ENCODE results near the gene PHF19. TPM values are rescaled to one million over a fixed set of nuclear protein-coding genes. Genes with fewer than 3 reads are reported as not detected.

Gene PHF19
- total RNA-seq, 2 experiments from 2014 or later = 331 to 351 TPM

DNA sequence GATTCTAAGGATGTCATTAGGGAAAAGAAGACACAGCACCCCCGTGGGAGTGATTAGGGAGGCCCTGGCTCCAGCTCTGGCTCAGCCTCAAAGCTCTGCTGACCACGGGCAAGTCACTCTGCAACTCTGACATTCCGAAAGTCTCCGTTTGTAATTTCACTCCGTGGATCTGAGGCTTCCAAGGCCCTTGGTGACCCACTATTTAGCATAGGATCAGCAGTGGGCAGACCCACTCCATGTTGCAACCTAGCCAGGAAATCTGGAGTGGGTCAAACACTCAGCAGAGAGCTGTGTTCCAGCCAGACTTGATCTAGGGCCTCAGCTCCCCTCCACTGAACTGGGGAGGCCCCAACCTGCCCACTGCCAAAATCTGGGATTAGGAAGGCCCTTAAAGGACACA is 11.8 kb downstream of the PHF19 start:
- no peaks in the 10 kb centered on the region for H3K9me3 Mint-ChIP-seq
- no peak for DNase-seq
- no peaks in the 10 kb centered on the region for H3K27me3 Mint-ChIP-seq
- ChIA-PET POLR2A (no interaction called here), CTCF (no interaction called here)
- no peak overlapping the region for H3K27ac Mint-ChIP-seq
- peaks cover 78% of the 10 kb centered on the region for H3K36me3 Mint-ChIP-seq (ENCODE audit: low read depth)
- H3K4me1 Mint-ChIP-seq = peaks cover 32% of the 10 kb centered on the region
- no peak overlapping the region for H3K4me3 Mint-ChIP-seq

DNA sequence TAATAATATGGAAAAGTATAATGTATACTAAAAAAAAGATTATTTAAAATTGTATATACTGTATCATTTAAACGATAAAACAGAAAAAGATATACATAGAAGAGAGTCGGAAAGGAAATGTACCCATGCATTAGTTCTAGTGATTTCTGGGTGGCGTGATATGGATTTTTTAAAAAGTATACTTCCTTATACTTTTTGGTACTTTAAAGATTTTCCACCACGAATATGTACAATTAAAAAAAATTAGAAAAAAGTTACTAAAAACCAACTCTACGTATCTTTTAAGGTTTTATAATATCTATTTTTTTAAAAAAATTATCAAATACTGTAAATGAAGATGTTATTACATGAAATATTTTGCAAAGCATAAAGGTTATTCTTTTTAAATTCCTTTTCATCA is 12.3 kb downstream of the PHF19 start:
- ChIA-PET CTCF (interaction anchor here (1.1 kb wide), 1 partner anchor 62 kb away, joined by 3 read pairs; the partner anchor contains the start of gene TRAF1), POLR2A (no interaction called here)
- H3K27ac Mint-ChIP-seq = no peak overlapping the region
- peaks cover 78% of the 10 kb centered on the region for H3K36me3 Mint-ChIP-seq (ENCODE audit: low read depth)
- peaks cover 30% of the 10 kb centered on the region for H3K4me1 Mint-ChIP-seq
- H3K4me3 Mint-ChIP-seq = no peak overlapping the region
- DNase-seq = no peak
- H3K27me3 Mint-ChIP-seq = no peaks in the 10 kb centered on the region
- H3K9me3 Mint-ChIP-seq = no peaks in the 10 kb centered on the region

DNA sequence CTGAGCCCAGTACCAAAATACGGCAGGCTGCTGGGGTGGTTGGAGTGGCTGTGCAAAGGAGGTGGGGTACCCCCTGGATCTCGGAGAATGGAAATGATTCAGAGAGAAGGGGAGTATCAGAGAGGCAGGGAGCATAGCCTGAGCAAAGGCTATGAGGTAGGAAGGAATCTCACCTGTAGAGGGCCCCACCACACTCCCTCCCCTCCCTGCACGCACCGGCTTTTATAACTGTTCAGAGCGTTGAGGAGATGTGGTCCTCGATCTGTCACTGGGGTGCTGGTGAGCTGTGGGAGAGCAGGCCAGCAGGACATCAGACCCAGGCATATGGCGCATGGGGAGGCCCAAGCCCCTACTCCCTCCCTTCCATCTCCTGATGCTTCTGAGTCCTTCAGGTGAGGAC is 13.2 kb downstream of the PHF19 start:
- Mint-ChIP-seq H3K27me3 (no peaks in the 10 kb centered on the region), H3K9me3 (no peaks in the 10 kb centered on the region), H3K4me1 (peaks cover 23% of the 10 kb centered on the region), H3K27ac (no peak overlapping the region), H3K36me3 (ENCODE audit: low read depth) (peaks cover 78% of the 10 kb centered on the region), H3K4me3 (no peak overlapping the region)
- no peak for DNase-seq
- ChIA-PET POLR2A (no interaction called here), CTCF (interaction anchor here (1.1 kb wide), 1 partner anchor 63 kb away, joined by 3 read pairs; the partner anchor contains the start of gene TRAF1)

DNA sequence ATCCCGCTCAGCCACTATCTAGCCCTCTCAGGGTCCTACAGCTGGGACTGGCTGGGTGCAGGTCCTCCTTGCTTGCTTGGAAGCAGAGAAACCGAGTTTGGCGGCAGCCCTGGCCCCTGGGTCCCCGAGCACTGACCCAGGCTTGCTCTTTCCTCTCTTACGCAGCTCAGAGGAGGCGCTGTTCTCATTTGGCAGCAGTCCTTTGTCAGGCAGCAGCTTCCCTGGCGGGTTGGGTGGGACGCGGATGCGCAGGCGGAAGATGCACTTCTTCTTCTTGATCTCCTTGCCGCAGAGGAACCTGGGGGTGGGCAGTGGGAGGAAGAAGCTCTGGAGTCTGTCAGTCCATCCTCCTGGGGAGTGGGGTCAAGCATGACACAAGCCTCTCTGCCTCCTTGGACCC is 14.5 kb downstream of the PHF19 start:
- no peak overlapping the region for H3K27ac Mint-ChIP-seq
- no peak overlapping the region for H3K4me3 Mint-ChIP-seq
- CTCF ChIA-PET = no interaction called here
- no peak for DNase-seq
- peaks cover 84% of the 10 kb centered on the region for H3K36me3 Mint-ChIP-seq (ENCODE audit: low read depth)
- peaks cover 20% of the 10 kb centered on the region for H3K4me1 Mint-ChIP-seq
- POLR2A ChIA-PET = no interaction called here
- no peaks in the 10 kb centered on the region for H3K27me3 Mint-ChIP-seq
- H3K9me3 Mint-ChIP-seq = no peaks in the 10 kb centered on the region

DNA sequence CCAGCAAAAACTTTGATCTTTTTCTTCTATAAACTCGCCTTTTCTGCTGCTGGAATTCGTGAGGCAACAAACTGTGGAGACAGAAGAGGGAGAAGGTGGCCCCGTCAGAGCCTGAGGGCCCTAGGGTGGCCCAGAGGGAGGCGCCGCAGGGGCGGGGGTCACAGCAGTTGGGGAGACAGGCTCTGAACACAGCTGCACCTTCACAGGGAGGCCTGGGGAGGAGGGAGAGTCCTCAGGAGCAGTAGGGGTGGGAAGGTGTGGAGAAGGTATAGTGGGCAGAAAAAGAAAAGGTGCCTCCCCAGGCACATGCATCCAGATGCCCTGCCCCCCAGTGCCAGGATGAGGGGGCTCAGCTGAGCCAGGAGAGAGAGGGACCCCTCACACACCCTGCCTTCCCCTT is 15.1 kb downstream of the PHF19 start:
- Mint-ChIP-seq H3K36me3 (ENCODE audit: low read depth) (peaks cover 85% of the 10 kb centered on the region), H3K27ac (peak overlapping the region; percentile 10), H3K4me3 (no peak overlapping the region), H3K27me3 (no peaks in the 10 kb centered on the region), H3K9me3 (no peaks in the 10 kb centered on the region), H3K4me1 (peaks cover 19% of the 10 kb centered on the region)
- ChIA-PET CTCF (interaction anchor here (1.0 kb wide), 1 partner anchor 16 kb away, joined by 4 read pairs; no protein-coding TSS in a partner anchor), POLR2A (no interaction called here)
- DNase-seq = no peak

DNA sequence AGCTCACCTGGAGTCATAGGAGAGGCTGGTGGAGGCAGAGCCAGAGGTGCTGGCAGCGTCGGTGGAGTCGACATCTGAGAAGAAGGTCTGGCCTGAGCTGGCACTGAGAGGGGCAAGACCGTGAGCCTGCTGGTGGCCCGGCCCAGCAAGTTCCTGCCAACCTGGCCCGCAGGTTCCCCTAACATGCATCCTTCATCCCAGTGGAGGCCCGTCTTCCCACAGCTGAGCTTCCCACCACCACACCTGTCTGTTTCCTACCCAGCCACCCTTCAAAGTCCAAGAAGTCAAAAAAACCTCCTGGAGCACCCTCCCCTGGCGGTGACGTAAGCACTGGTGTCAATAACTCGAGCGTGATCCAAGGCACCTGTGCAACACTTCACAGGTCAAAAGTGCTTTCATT is 16.9 kb downstream of the PHF19 start:
- Mint-ChIP-seq H3K4me1 (peaks cover 15% of the 10 kb centered on the region), H3K27me3 (no peaks in the 10 kb centered on the region), H3K36me3 (ENCODE audit: low read depth) (peaks cover 81% of the 10 kb centered on the region), H3K27ac (peak overlapping the region; percentile 57), H3K4me3 (no peak overlapping the region), H3K9me3 (no peaks in the 10 kb centered on the region)
- CTCF ChIA-PET = interaction anchor here (0.8 kb wide), 1 partner anchor 10 kb away, joined by 3 read pairs; no protein-coding TSS in a partner anchor
- no peak for DNase-seq
- POLR2A ChIA-PET = no interaction called here

DNA sequence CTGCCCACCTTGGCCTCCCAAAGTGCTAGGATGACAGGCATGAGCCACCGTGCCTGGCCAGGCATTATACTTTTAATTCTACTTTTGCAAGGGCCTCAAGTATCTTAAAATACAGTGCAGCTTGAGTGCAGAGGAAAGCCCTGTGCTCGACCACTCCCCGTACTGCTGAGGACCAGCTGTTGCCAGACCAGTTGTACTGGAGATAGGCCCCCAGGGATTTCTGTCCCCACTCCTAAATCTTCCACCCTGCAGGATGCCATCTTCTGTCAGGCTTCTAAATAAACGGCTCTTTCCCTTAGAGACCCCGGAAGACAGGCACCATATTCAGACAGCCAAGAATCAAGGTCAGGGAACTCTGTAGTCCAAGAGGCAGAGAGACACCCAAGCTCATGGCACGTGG is 17.6 kb downstream of the PHF19 start:
- Mint-ChIP-seq H3K36me3 (ENCODE audit: low read depth) (peaks cover 84% of the 10 kb centered on the region), H3K27ac (peak overlapping the region; percentile 48), H3K4me3 (no peak overlapping the region), H3K9me3 (no peaks in the 10 kb centered on the region), H3K27me3 (no peaks in the 10 kb centered on the region), H3K4me1 (peaks cover 15% of the 10 kb centered on the region)
- ChIA-PET CTCF (interaction anchor here (0.6 to 1.3 kb wide), 3 partner anchors 11 to 317 kb away, joined by 3 read pairs; no protein-coding TSS in a partner anchor), POLR2A (no interaction called here)
- DNase-seq = no peak

DNA sequence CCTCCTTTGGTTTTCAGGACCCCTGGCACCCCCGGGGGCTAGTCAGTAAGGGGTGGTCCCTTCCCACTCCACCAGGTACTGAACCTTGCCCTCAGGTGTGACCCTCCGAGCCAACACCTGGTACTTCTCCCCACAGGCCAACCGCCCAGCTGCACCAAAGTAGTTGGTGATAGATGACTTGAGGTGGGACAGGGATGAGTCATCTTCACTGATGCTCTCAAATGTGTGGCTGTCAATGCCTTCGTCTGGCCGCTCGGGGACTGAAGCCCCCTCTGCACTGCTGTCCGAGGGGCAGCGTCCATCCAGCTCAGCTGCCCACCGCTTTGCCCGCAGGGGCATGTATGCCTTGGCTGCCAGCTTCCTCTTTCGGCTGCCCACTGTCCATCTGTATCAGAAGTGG is 19.1 kb downstream of the PHF19 start:
- ChIA-PET CTCF (interaction anchor here (0.5 kb wide), 1 partner anchor 42 kb away, joined by 3 read pairs; no protein-coding TSS in a partner anchor), POLR2A (no interaction called here)
- no peaks in the 10 kb centered on the region for H3K9me3 Mint-ChIP-seq
- no peaks in the 10 kb centered on the region for H3K27me3 Mint-ChIP-seq
- H3K4me1 Mint-ChIP-seq = peaks cover 16% of the 10 kb centered on the region
- peaks cover 84% of the 10 kb centered on the region for H3K36me3 Mint-ChIP-seq (ENCODE audit: low read depth)
- peak overlapping the region; percentile 74 for H3K27ac Mint-ChIP-seq
- no peak for DNase-seq
- H3K4me3 Mint-ChIP-seq = no peak overlapping the region

DNA sequence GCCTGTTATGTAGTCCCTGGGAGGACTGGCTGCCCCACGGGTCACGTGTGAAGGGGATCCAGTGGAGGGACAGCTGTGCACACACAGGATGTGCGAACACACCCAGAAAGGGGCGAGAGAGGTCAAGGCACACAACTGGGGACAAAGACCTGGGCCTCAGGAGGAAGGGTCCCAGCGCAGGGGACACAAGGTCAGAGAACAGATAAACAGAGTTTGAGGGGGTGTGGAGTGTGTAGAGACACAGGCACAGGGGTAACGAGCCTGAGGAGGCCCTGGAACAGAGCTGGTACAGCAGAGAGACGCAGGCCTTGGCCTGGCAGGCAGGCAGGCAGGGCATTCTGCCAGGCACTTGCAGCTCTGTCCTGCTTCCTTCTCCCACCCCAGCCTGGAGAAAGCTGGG is 19.5 kb downstream of the PHF19 start:
- H3K27me3 Mint-ChIP-seq = no peaks in the 10 kb centered on the region
- CTCF ChIA-PET = no interaction called here
- DNase-seq = no peak
- peak overlapping the region; percentile 74 for H3K27ac Mint-ChIP-seq
- POLR2A ChIA-PET = interaction anchor here (0.8 kb wide), 1 partner anchor 11 kb away, joined by 4 read pairs; no protein-coding TSS in a partner anchor
- H3K9me3 Mint-ChIP-seq = no peaks in the 10 kb centered on the region
- no peak overlapping the region for H3K4me3 Mint-ChIP-seq
- peaks cover 84% of the 10 kb centered on the region for H3K36me3 Mint-ChIP-seq (ENCODE audit: low read depth)
- H3K4me1 Mint-ChIP-seq = peaks cover 19% of the 10 kb centered on the region

DNA sequence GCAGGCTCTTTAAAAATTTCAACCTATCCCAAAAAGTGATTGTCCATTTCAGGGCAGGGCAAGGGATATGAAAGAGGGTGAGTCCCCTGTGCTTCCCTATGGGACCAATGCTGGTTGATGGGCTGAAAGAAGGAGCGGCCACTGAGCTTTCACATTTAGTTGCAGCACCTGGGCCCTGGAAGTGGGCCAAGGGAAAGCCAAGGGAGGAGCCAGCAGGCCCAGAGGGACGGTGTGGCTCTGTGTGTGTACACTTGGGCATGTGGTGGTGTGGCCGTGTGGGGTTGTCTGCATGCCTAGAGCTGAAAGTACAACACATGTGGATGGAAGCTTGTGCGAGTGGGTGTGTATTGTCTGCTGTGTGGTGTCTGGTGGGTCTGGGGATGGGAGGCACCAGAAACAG is 20.3 kb downstream of the PHF19 start:
- CTCF ChIA-PET = interaction anchor here (1.6 to 1.7 kb wide), 2 partner anchors 10 to 14 kb away, joined by 3 to 7 read pairs; no protein-coding TSS in a partner anchor
- no peaks in the 10 kb centered on the region for H3K27me3 Mint-ChIP-seq
- no peaks in the 10 kb centered on the region for H3K9me3 Mint-ChIP-seq
- H3K4me1 Mint-ChIP-seq = peaks cover 19% of the 10 kb centered on the region
- DNase-seq = no peak
- H3K4me3 Mint-ChIP-seq = no peak overlapping the region
- peaks cover 84% of the 10 kb centered on the region for H3K36me3 Mint-ChIP-seq (ENCODE audit: low read depth)
- POLR2A ChIA-PET = interaction anchor here (0.8 kb wide), 1 partner anchor 10 kb away, joined by 4 read pairs; no protein-coding TSS in a partner anchor
- H3K27ac Mint-ChIP-seq = no peak overlapping the region

DNA sequence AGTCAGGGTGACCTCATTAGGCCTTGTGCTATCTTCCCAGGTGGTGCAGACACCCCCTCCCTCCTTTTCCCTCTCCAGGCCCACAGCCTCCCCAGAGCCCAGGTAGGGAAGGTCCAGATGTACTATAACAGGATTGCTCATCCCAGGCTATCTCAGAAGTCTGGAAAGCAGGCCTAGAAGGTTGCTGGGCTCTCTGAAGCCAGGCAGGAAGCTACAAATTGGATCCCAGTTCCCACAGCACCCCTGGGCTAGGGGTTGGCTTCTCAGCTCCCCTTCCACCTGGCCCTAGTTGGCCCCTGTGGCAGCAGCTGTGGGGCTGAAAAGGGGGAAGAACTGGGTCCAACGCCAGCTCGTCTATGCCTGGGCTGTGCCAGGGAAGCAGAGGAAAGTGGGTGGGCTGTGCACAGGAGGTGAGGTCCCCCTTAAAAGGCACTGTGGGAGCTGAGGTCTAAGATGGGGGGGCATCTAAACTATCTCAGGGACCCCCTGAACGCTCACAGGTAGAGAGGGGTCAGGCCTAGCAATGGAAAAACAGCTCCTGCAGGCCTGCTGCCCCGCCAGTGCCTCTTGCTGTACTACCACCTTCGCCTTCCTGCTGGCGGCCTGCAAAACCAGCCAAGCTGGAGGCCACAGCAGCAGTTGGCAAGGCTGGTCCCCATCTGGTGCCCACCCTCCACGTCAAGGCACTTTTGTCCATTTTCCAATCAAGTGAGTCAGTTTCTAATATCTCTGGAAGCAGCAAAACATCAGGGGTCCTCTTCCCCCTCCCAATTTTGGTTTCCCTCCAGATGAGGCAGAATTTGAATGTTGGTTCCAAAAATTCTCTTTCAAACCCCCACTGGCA is 20.9 kb downstream of the PHF19 start:
- Mint-ChIP-seq H3K9me3 (no peaks in the 10 kb centered on the region), H3K4me3 (no peak overlapping the region), H3K36me3 (ENCODE audit: low read depth) (peaks cover 83% of the 10 kb centered on the region), H3K27me3 (no peaks in the 10 kb centered on the region), H3K27ac (peak overlapping the region; percentile 70), H3K4me1 (peaks cover 19% of the 10 kb centered on the region)
- no peak for DNase-seq
- CTCF ChIA-PET = interaction anchor here (0.5 to 1.7 kb wide), 3 partner anchors 10 to 394 kb away, joined by 3 to 7 read pairs (median 3); no protein-coding TSS in a partner anchor
- POLR2A ChIA-PET = interaction anchor here (0.5 to 0.6 kb wide), 2 partner anchors 39 to 245 kb away, joined by 3 to 4 read pairs; no protein-coding TSS in a partner anchor

DNA sequence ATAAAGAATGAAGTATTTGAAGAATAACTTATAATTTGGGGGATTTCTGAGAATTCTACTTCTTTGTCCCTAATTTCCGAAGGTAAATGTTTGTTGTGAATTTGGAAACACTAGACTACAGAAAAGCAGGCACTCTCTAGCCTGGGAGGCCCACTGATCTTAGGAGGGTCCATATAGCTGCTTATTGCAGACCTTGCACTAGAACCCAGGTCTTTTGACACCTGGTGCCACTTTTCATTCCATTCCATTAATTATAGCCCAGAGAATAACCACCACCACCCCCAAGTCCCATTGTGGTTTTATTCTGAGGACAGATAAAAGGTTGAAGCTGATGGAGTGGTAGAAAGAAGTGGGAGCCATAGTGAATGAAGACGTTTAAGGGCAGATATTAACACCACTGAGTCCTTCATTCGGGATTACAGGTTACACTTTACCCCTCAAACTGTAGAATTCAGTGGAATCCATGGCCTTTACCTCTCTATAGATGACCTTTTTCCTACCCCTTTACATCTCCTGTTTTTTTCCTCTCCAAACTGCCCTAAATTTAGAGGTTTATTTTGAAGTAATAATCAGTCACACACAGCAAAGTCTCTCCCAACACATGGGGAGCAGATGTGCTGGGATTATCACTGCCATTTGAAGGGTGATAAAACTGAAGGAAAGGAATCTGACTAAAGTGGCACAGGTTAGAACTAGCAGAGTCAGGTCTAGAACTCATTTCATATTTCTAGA is 22.2 kb downstream of the PHF19 start:
- ChIA-PET CTCF (interaction anchor here (1.6 to 1.7 kb wide), 2 partner anchors 8 to 12 kb away, joined by 3 to 7 read pairs; no protein-coding TSS in a partner anchor), POLR2A (interaction anchor here (0.6 kb wide), 1 partner anchor 37 kb away, joined by 4 read pairs; no protein-coding TSS in a partner anchor)
- no peaks in the 10 kb centered on the region for H3K27me3 Mint-ChIP-seq
- no peak overlapping the region for H3K4me3 Mint-ChIP-seq
- no peaks in the 10 kb centered on the region for H3K9me3 Mint-ChIP-seq
- peak overlapping the region; percentile 70 for H3K27ac Mint-ChIP-seq
- H3K36me3 Mint-ChIP-seq (ENCODE audit: low read depth) = peaks cover 80% of the 10 kb centered on the region
- DNase-seq = no peak
- peaks cover 20% of the 10 kb centered on the region for H3K4me1 Mint-ChIP-seq

DNA sequence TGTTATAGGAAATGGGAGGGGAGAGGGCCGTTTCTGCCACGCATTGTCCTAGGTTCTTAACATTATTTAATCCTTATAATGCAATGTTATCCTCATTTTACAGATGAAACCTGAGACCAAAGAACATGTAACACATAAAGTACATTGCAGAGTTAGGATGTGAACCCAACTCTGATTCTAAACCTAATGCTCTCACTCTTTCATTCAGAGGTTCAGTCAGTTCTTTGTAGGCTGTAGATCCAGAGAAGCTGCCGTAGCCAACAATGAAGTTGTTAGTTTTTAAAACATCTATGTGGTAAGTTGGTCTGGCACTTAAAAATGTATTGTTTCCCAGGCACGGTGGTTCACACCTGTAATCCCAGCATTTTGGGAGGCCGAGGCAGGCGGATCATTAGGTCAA is 23.8 kb downstream of the PHF19 start:
- Mint-ChIP-seq H3K36me3 (ENCODE audit: low read depth) (peaks cover 76% of the 10 kb centered on the region), H3K4me1 (peaks cover 24% of the 10 kb centered on the region)

More for the DNA sequence above, 23.8 kb downstream of the PHF19 start:
- DNase-seq = no peak
- Mint-ChIP-seq H3K27me3 (no peaks in the 10 kb centered on the region), H3K4me3 (no peak overlapping the region), H3K9me3 (no peaks in the 10 kb centered on the region), H3K27ac (no peak overlapping the region)
- ChIA-PET POLR2A (no interaction called here), CTCF (interaction anchor here (1.3 to 1.4 kb wide), 2 partner anchors 16 to 109 kb away, joined by 4 read pairs; no protein-coding TSS in a partner anchor)

All from activated CD4-positive, alpha-beta T cell treated with anti-CD3 and anti-CD28 coated beads, Interleukin-2, amount 10 ng/mL, durations not matched to agents 7 days and 5 days (primary cell).